Measurements from ENCODE around the gene PSMB5.
A peak's percentile ranks its signal among the peaks of the same experiment; 100 is the strongest.

PSMB5 gene

DNA sequence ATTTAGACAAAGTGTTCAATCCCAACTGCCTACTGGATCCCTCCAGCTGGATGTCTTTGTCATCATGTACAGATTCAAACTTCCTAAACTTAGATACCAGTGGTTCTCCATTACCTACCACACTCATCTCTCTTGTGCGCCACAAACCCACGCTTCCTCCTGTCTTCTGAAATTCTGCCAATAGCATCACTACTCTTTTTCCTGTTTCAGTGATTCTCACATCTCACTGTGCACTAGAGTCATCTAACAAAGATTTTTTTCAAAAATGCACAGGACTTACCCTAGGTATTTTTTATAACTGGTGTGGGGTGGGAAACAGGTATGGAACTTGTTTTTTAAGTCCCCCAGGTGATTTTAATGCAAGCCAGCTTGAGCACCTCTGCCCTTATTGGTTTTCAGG, 5.9 kb downstream of the PSMB5 start:
- no peak for DNase-seq (ENCODE audit: extremely low spot score)
- no peak for TF ChIP-seq ELF4 (IDR thresholded peaks at IDR 0.05)
- no peak for TF ChIP-seq FOXA1 (IDR thresholded peaks at IDR 0.05)
- no peak for TF ChIP-seq TARDBP (IDR thresholded peaks at IDR 0.05)
- TF ChIP-seq ZNF384 (IDR thresholded peaks at IDR 0.05) = no peak
- TF ChIP-seq SP1 (IDR thresholded peaks at IDR 0.05) = no peak
- TF ChIP-seq BHLHE40 (IDR thresholded peaks at IDR 0.05; ENCODE audit: borderline replicate concordance) = no peak
- TF ChIP-seq ARNT (IDR thresholded peaks at IDR 0.05) = no peak
- no peak for TF ChIP-seq CTBP1 (IDR thresholded peaks at IDR 0.05; ENCODE audit: borderline replicate concordance)
- no peak for TF ChIP-seq FOXK2 (IDR thresholded peaks at IDR 0.05)
- TF ChIP-seq FOXM1 (IDR thresholded peaks at IDR 0.05; ENCODE audit: borderline replicate concordance) = no peak
- TF ChIP-seq SUZ12 (IDR thresholded peaks at IDR 0.05) = no peak
- TF ChIP-seq LEF1 (IDR thresholded peaks at IDR 0.05; ENCODE audit: borderline replicate concordance) = no peak
- TF ChIP-seq NFRKB (IDR thresholded peaks at IDR 0.05) = no peak
- ChIA-PET CTCF (interaction anchor here (0.8 to 1.3 kb wide), 2 partner anchors 42 to 352 kb away, joined by 3 to 4 read pairs; no protein-coding TSS in a partner anchor), POLR2A (no interaction called here)

DNA sequence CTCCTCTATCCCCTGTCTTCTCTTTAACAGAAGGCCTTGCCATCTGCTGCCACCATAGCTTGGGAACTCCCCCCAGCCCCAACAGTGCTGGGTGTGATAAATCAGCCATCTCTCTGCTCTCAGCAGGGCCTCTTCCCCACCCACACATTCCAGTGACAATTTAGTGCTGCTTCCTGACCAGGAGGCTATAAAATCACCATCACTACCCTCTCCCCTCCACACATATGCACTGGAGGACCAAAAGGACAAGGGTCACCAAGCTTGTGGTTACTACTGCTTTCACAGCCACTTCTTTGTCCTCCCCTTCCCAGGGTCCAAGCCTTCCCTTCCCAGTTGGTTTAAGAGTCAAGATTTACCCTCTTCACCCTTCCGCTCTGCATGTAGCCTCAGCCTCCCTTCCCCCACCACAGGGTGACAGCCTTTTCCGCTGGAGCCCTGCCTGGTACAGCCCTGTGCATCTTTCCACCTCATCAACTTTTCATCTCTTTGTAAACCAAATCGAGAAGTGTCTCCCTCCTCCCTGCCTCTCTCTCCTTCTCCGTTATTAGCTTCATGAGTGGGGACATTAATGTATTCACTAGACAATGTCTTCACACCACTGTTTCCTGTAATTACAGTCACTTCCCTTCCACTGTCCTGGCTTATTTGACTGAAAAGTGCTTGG, 9.4 kb downstream of the PSMB5 start:
- POLR2A ChIA-PET = interaction anchor here (0.6 to 7.0 kb wide), 7 partner anchors 8 to 30 kb away, joined by 3 to 36 read pairs (median 5); no protein-coding TSS in a partner anchor
- DNase-seq (ENCODE audit: extremely low spot score) = no peak
- TF ChIP-seq CTBP1 (IDR thresholded peaks at IDR 0.05; ENCODE audit: borderline replicate concordance) = no peak
- no peak for TF ChIP-seq L3MBTL2 (conservative IDR thresholded peaks at IDR 0.05)
- no peak for TF ChIP-seq TARDBP (IDR thresholded peaks at IDR 0.05)
- TF ChIP-seq, protein P1, sequence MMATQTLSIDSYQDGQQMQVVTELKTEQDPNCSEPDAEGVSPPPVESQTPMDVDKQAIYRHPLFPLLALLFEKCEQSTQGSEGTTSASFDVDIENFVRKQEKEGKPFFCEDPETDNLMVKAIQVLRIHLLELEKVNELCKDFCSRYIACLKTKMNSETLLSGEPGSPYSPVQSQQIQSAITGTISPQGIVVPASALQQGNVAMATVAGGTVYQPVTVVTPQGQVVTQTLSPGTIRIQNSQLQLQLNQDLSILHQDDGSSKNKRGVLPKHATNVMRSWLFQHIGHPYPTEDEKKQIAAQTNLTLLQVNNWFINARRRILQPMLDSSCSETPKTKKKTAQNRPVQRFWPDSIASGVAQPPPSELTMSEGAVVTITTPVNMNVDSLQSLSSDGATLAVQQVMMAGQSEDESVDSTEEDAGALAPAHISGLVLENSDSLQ (IDR thresholded peaks at IDR 0.05) = peak; percentile 41
- TF ChIP-seq SUZ12 (IDR thresholded peaks at IDR 0.05) = no peak
- TF ChIP-seq FOXK2 (IDR thresholded peaks at IDR 0.05) = no peak
- no peak for TF ChIP-seq HDGF (IDR thresholded peaks at IDR 0.05; ENCODE audit: borderline replicate concordance)
- CTCF ChIA-PET = interaction anchor here (1.8 kb wide), 1 partner anchor 30 kb away, joined by 10 read pairs; no protein-coding TSS in a partner anchor

DNA sequence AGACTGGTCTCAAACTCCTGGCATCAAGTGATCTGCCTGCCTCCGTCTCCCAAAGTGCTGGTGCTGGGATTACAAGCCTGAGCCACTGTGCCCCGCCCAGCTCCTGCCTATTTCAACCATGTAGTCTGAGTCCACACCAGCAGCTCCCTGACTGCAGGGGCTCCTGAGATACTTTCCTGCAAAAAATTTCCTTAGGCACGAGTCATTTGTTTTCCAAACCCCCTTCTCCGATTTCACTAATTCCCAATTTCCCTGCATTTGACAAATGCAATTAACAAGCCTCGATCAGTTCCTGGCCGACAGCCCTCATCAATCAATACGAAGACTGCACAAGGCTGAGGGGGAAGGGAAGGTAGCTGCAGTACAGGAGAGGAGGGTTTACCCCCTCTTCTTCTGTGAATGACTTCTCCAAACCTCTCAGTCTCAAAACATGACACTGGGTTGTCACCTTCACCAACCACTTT, 10.1 kb downstream of the PSMB5 start:
- no peak for DNase-seq (ENCODE audit: extremely low spot score)
- ChIA-PET POLR2A (interaction anchor here (1.1 to 7.0 kb wide), 5 partner anchors 9 to 29 kb away, joined by 3 to 36 read pairs (median 5); no protein-coding TSS in a partner anchor), CTCF (interaction anchor here (1.8 kb wide), 1 partner anchor 29 kb away, joined by 10 read pairs; no protein-coding TSS in a partner anchor)
- no peak for TF ChIP-seq SP1 (IDR thresholded peaks at IDR 0.05)
- TF ChIP-seq SUZ12 (IDR thresholded peaks at IDR 0.05) = no peak
- TF ChIP-seq CTBP1 (IDR thresholded peaks at IDR 0.05; ENCODE audit: borderline replicate concordance) = no peak
- TF ChIP-seq, protein P1 (IDR thresholded peaks at IDR 0.05) = no peak
- TF ChIP-seq FOXM1 (IDR thresholded peaks at IDR 0.05; ENCODE audit: borderline replicate concordance) = no peak
- TF ChIP-seq TARDBP (IDR thresholded peaks at IDR 0.05) = no peak

DNA sequence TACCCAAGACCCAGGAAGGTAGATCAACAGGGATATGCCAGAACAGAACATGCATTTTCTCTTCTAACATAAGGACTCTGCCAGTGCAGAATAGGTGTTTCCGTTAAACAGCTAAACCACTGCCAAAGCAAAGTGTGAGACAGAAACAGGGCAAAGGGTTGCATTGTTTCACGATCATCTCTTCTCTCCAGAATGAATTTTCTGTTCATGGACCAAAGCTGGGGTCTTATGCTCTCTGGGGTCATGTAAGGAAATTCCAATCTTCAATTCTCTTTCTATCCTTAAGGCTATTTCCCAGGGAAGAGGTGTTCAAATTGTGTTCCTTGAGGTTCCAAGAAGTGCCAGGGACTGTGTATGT, 10.9 kb downstream of the PSMB5 start:
- ChIA-PET CTCF (interaction anchor here (0.6 to 1.8 kb wide), 2 partner anchors 25 to 29 kb away, joined by 3 to 10 read pairs; no protein-coding TSS in a partner anchor), POLR2A (interaction anchor here (1.1 to 7.0 kb wide), 4 partner anchors 10 to 67 kb away, joined by 3 to 36 read pairs (median 6); partner anchors contain the start of gene HAUS4)
- no peak for DNase-seq (ENCODE audit: extremely low spot score)
- TF ChIP-seq, protein P1 (IDR thresholded peaks at IDR 0.05) = no peak
- TF ChIP-seq ZNF384 (IDR thresholded peaks at IDR 0.05) (no peak), ARNT (IDR thresholded peaks at IDR 0.05) (no peak), TARDBP (IDR thresholded peaks at IDR 0.05) (no peak), NFRKB (IDR thresholded peaks at IDR 0.05) (no peak), LEF1 (IDR thresholded peaks at IDR 0.05; ENCODE audit: borderline replicate concordance) (no peak), BHLHE40 (IDR thresholded peaks at IDR 0.05; ENCODE audit: borderline replicate concordance) (no peak), L3MBTL2 (conservative IDR thresholded peaks at IDR 0.05) (no peak), SUZ12 (IDR thresholded peaks at IDR 0.05) (no peak), FOXA1 (IDR thresholded peaks at IDR 0.05) (no peak), FOXK2 (IDR thresholded peaks at IDR 0.05) (no peak), ELF4 (IDR thresholded peaks at IDR 0.05) (no peak), SP1 (IDR thresholded peaks at IDR 0.05) (no peak), FOXM1 (IDR thresholded peaks at IDR 0.05; ENCODE audit: borderline replicate concordance) (no peak), CTBP1 (IDR thresholded peaks at IDR 0.05; ENCODE audit: borderline replicate concordance) (no peak), HDGF (IDR thresholded peaks at IDR 0.05; ENCODE audit: borderline replicate concordance) (no peak)

DNA sequence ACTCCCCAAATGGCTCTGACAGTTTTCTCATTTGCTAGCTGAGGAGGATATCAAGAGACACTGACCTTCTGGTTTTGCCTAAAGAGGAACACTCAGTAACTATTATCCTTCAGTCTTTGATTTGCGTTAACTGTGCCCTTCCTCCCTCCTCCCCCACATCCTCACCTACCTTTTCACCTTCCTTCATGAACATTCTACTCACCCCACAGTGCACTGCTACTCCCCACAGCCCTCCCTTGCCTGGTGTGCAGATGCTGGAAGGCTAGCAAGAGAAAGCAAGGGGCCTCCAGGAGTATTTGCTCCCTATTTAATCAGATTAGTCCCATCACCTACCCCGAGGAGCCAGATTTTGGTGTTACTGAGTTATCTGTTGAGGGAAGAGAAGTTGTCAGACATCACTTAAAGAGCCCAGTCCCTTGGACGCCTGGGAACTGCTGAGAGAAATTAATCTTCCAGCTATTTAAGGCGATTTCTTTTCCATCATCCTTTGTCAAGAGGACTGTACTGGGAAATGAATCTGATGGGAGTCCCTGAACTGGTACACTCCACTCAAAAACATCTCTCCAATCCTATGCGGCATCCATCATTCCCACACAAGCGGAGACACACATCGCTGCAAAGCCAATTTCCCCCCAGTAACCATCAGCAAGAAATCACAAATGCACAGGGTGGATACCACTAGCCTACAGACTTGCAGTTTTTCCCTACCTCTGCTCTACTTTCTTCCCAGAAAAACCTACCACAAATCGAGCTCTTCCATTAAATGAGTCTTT, 11.5 kb downstream of the PSMB5 start:
- CTCF ChIA-PET = interaction anchor here (0.6 to 1.2 kb wide), 2 partner anchors 26 to 28 kb away, joined by 3 to 4 read pairs; no protein-coding TSS in a partner anchor
- POLR2A ChIA-PET = interaction anchor here (1.1 to 7.0 kb wide), 4 partner anchors 14 to 66 kb away, joined by 3 to 36 read pairs (median 6); partner anchors contain the start of gene HAUS4
- DNase-seq (ENCODE audit: extremely low spot score) = no peak
- no peak for TF ChIP-seq L3MBTL2 (conservative IDR thresholded peaks at IDR 0.05)
- no peak for TF ChIP-seq ARNT (IDR thresholded peaks at IDR 0.05)
- no peak for TF ChIP-seq NFRKB (IDR thresholded peaks at IDR 0.05)
- TF ChIP-seq SUZ12 (IDR thresholded peaks at IDR 0.05) = no peak
- TF ChIP-seq, protein P1 (IDR thresholded peaks at IDR 0.05) = no peak
- TF ChIP-seq ZNF384 (IDR thresholded peaks at IDR 0.05) = no peak
- TF ChIP-seq FOXK2 (IDR thresholded peaks at IDR 0.05) = no peak
